Muscle layer of colon (tissue), 2 donors: ENCODE measurements around the gene BTBD17.
"Not testable (repeated sequence)": the region's sequence is repeated elsewhere in the genome, so short reads cannot be mapped to it uniquely, and the experiment has no call there.

Experiments
- H3K27ac ChIP-seq: one replicate; pipeline ENCODE4 v1.7.0; 2013; ENCODE audit warnings: low read depth, mild to moderate bottlenecking, low read length, moderate library complexity
- H3K27me3 ChIP-seq, 2 donors: one replicate each; pipeline ENCODE4 v1.7.0; 2013; ENCODE audit warnings: low read length in 2 of 2, mild to moderate bottlenecking in 2 of 2; ENCODE audit not compliant: insufficient read depth in 2 of 2, control insufficient read depth in 1 of 2
- H3K36me3 ChIP-seq: one replicate; pipeline ENCODE4 v1.7.0; 2013; ENCODE audit warnings: mild to moderate bottlenecking, low read length; ENCODE audit not compliant: insufficient read depth
- H3K4me1 ChIP-seq: one replicate; pipeline ENCODE4 v1.7.0; 2013; ENCODE audit warnings: mild to moderate bottlenecking, low read length; ENCODE audit not compliant: insufficient read depth
- H3K4me3 ChIP-seq, 2 donors: one replicate each; pipeline ENCODE4 v1.7.0; 2013; ENCODE audit warnings: low read length in 2 of 2, low read depth in 1 of 2, mild to moderate bottlenecking in 1 of 2, moderate library complexity in 1 of 2
- H3K9ac ChIP-seq: one replicate; pipeline ENCODE4 v1.7.0; 2013; ENCODE audit warnings: low read length
- H3K9me3 ChIP-seq: one replicate; pipeline ENCODE4 v1.7.0; 2013; ENCODE audit warnings: mild to moderate bottlenecking, low read length
- donor health status: abdominal sarcoma.
- donor health status: Adenocarcinoma of cecum.

BTBD17 gene

DNA sequence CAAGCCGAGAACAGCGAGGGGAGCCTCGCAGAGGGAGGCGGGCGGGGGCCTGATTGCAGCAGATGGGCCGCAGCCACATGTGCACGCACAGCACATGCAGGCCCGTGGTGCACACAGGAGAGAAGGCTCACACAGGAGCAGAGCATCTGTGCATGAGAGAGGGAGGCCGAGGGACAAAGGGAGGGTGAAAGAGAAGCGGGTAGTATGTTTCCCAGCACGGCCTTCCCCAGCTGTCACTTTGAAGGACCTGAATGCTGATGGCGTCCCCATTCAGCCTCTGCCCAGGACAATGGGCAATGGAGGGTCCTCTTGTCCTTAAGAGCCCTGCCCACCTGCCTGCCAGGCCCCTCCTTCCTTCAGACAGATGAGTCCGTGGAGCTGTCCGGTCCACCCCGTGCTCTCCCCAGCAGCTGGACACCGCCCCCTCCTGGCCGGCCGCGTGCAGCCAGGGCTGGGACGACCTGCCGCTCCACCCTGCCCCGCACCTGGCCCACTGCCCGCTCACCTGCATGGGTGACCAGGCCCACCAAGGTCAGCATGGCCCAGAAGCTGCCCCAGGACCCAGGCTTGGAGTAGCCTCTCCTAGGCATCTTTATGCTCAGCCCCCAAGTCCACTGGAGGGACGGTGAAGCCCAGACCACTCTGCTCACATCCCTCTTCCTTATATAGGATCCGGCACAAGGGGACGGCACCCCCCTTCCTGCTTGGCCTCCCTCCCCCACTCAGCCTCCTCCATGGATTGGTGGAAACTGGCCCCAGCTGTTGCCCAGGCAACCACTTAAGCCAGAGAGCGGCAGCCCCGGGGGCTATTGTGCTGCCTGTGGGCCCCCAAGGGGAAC lies at the start of gene BTBD17:
BTBD17 (minus strand) TSS at position 639 of the 839 bp plus-strand sequence; CDS start at position 590, 49 bp downstream.
- Histone ChIP-seq H3K27me3 (peaks cover 33 to 58% of the 10 kb centered on the region in 2 donors), H3K36me3 (no peaks in the 10 kb centered on the region), H3K9me3 (no peaks in the 10 kb centered on the region), H3K9ac (no peak within 1 kb of the TSS), H3K4me1 (no peaks in the 10 kb centered on the region), H3K27ac (no peak within 1 kb of the TSS), H3K4me3 (no peak within 1 kb of the TSS)

- H3K36me3 ChIP-seq: no peaks in the 10 kb centered on the region
- no peaks in the 10 kb centered on the region for H3K27me3 ChIP-seq
- no peaks in the 10 kb centered on the region for H3K9me3 ChIP-seq
- H3K27ac ChIP-seq: no peak overlapping the region
- H3K4me1 ChIP-seq: no peaks in the 10 kb centered on the region
- H3K4me3 ChIP-seq: no peak overlapping the region
- H3K9ac ChIP-seq: no peak overlapping the region
Measured at GRCh38 chr17:74410001-74410443, 48.4 kb upstream of the BTBD17 start.

DNA sequence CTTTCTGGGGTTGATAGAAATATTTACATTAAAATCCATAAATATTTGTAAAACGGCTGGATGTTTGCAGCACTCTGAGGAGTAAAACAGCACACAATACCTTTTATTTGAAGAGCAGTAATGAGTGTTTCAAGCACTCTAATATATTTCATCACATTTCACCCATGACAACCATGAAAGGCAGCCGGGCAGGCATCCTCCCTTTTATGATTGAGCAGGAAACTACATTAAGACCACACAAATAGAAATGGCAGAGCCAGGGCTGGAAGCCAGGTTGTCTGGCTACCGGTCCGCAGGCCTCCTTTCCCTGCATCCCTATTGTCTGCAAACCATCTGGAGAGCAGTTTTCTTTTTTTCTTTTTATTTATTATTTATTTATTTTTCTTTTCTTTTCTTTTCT lies 47.1 kb upstream of the BTBD17 start:
- H3K36me3 ChIP-seq: no peaks in the 10 kb centered on the region
- no peaks in the 10 kb centered on the region for H3K4me1 ChIP-seq
- no peak overlapping the region for H3K27ac ChIP-seq
- no peaks in the 10 kb centered on the region for H3K27me3 ChIP-seq
- H3K9me3 ChIP-seq: no peaks in the 10 kb centered on the region
- H3K9ac ChIP-seq: no peak overlapping the region
- H3K4me3 ChIP-seq: no peak overlapping the region

GRCh38 chr17:74408262-74408661 lies 46.6 kb upstream of the BTBD17 start:
- no peaks in the 10 kb centered on the region for H3K9me3 ChIP-seq
- H3K4me1 ChIP-seq: no peaks in the 10 kb centered on the region
- no peaks in the 10 kb centered on the region for H3K36me3 ChIP-seq
- H3K27ac ChIP-seq: no peak overlapping the region
- peaks cover 0 to 5% of the 10 kb centered on the region in 2 donors for H3K27me3 ChIP-seq
- no peak overlapping the region for H3K9ac ChIP-seq
- H3K4me3 ChIP-seq: no peak overlapping the region

DNA sequence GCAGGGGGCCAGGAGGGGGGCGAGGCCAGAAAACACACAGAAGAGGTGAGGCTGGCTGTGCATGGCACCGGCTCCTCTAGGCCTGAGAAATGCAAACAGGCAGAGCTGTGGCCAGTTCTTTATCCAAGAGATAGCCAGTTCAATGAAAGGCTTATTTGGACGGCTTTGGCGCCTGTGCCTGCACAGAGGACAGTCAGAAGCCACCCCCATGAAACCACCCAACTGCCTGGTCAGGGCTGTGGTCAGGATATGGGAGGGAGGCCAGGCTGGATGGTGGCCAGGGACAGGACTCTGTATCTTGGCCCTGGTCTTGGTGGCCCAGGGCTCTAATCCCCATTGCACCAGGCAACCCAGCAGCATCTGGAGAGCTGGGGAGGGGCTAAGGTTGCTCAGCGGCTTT lies 45.7 kb upstream of the BTBD17 start:
- Histone ChIP-seq H3K4me3 (no peak overlapping the region), H3K9ac (no peak overlapping the region), H3K27ac (no peak overlapping the region), H3K36me3 (no peaks in the 10 kb centered on the region), H3K27me3 (peaks cover 0 to 5% of the 10 kb centered on the region in 2 donors), H3K9me3 (no peaks in the 10 kb centered on the region), H3K4me1 (no peaks in the 10 kb centered on the region)

DNA sequence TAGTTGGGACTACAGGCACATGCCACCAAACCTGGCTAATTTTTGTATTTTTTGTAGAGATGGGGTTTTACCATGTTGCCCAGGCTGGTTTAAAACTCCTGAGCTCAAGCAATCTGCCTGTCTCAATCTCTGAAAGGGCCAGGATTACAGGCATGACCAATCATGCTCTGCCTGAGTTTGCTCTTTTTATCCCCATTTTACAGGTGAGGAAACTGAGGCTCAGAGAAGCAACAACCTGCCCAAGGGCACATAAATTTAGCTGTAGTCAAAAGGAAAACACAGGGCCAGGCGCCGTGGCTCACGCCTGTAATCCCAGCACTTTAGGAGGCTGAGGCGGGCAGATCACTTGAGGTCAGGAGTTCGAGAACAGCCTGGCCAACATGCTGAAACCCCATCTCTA lies 43.6 kb upstream of the BTBD17 start:
- not testable (repeated sequence) for H3K4me1 ChIP-seq, H3K9me3 ChIP-seq, H3K4me3 ChIP-seq, H3K27me3 ChIP-seq, H3K36me3 ChIP-seq, H3K27ac ChIP-seq, H3K9ac ChIP-seq

DNA sequence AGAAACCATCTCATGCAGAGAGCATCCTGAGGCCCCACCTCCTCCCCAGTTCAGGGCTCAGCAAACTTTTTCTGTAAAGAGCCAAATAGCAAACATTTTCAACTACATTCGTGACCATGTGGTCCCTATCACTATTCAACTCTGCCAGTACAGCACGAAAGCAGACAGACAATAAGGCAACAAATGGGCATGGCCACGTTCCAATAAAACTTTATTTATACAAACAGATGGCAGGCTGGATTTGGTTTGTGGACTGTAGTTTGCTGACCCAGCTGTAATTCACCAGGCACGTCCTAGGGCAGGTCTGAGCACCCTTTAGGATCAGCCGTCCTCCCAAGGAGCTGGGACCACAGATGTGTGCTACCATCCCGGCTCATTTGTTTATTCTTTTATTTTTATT lies 43.1 kb upstream of the BTBD17 start:
- H3K27ac ChIP-seq: no peak overlapping the region
- H3K4me1 ChIP-seq: no peaks in the 10 kb centered on the region
- peaks cover 0 to 5% of the 10 kb centered on the region in 2 donors for H3K27me3 ChIP-seq
- H3K36me3 ChIP-seq: no peaks in the 10 kb centered on the region
- no peak overlapping the region for H3K9ac ChIP-seq
- H3K4me3 ChIP-seq: no peak overlapping the region
- H3K9me3 ChIP-seq: no peaks in the 10 kb centered on the region

- Histone ChIP-seq H3K9me3 (no peaks in the 10 kb centered on the region), H3K36me3 (no peaks in the 10 kb centered on the region), H3K9ac (no peak overlapping the region), H3K4me3 (no peak overlapping the region), H3K27me3 (peaks cover 0 to 5% of the 10 kb centered on the region in 2 donors), H3K27ac (no peak overlapping the region), H3K4me1 (no peaks in the 10 kb centered on the region)
Measured at GRCh38 chr17:74404218-74404617, 42.5 kb upstream of the BTBD17 start.

GRCh38 chr17:74403512-74404137 lies 42.0 kb upstream of the BTBD17 start:
- Histone ChIP-seq H3K4me3 (no peak overlapping the region), H3K4me1 (no peaks in the 10 kb centered on the region), H3K36me3 (no peaks in the 10 kb centered on the region), H3K27me3 (peaks cover 0 to 5% of the 10 kb centered on the region in 2 donors), H3K9me3 (no peaks in the 10 kb centered on the region), H3K9ac (no peak overlapping the region), H3K27ac (no peak overlapping the region)

DNA sequence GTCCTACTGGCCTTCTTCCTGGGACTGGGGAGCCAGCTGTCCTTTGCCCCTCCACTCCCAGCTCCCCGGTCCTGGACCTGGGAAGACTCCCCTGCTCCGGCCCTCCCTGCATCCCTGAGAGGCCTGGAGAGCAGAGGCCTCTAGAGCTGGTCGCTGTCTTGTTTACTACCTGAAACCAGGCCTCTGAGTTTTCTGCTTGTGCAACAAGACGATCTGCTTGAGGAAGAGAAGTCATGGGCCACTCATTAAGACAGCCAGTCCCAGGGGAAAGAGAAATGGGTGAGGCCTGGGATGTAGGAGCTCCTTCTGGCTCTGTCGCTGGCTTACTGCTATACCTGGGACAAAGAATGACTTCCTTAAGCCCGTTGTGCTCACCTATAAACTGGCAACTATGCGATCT lies 40.4 kb upstream of the BTBD17 start:
- peaks cover 0 to 5% of the 10 kb centered on the region in 2 donors for H3K27me3 ChIP-seq

GRCh38 chr17:74396567-74396966 lies 34.9 kb upstream of the BTBD17 start:
- H3K4me1 ChIP-seq: no peaks in the 10 kb centered on the region

More for the DNA sequence above, 40.4 kb upstream of the BTBD17 start:
- H3K9me3 ChIP-seq: no peaks in the 10 kb centered on the region
- no peak overlapping the region for H3K9ac ChIP-seq
- H3K27ac ChIP-seq: no peak overlapping the region
- H3K36me3 ChIP-seq: no peaks in the 10 kb centered on the region
- H3K4me1 ChIP-seq: no peaks in the 10 kb centered on the region
- H3K4me3 ChIP-seq: no peak overlapping the region

More at GRCh38 chr17:74396567-74396966, 34.9 kb upstream of the BTBD17 start:
- Histone ChIP-seq H3K36me3 (no peaks in the 10 kb centered on the region), H3K27me3 (no peaks in the 10 kb centered on the region), H3K27ac (no peak overlapping the region), H3K9me3 (no peaks in the 10 kb centered on the region), H3K9ac (no peak overlapping the region), H3K4me3 (no peak overlapping the region)
